ENCODE results near the gene ZNF556.

DNA sequence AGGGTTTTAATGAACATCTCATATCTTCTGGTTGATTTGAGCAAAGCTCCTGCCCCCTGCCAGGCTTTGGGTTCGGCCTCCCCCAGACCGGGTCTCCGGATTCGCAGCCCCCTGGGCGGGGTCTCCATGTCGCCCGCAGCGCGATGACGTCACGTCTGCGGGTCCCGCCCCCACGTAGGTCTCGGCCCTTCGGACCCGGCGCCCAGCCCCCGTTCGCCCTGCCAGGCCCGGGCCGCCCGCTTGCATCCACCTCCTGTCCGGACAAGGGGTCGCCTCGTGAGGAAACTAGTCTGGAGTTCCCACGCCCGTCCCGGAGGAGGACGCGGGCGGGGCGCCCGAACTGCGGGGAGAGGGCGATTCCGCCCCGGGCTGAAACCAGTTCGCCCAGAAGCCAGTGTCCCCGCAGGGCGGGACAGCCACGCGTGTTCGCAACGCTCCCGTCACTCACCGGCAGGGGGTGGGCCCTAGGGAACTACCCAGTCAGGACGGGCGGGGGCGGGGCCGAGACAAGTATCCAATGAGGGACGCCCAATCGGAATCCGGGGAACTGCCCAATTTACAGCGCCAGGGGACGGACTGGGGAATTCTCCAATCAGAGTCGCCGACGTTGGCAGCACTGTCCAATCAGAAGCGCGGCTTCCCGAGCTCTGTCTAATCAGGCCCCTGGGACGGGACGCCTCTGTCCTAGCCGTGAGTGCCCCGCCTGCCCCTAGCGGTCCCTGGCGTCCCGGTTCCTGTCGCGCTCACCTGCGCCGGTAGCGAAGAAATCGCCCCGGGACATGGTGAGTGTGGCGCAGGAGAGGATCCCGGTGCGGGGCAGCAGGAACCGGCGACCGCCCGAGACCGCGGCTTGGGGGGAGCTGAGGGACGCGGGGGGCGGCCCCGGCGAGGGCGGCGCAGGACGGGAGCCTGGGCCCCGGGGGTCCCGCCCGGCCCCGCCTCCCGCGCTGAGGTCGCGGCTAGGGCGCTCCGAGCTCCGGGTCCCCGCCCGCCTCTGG, 26.0 kb upstream of the ZNF556 start, which contains the start of gene ZNF555:
- TF ChIP-seq, protein P1, sequence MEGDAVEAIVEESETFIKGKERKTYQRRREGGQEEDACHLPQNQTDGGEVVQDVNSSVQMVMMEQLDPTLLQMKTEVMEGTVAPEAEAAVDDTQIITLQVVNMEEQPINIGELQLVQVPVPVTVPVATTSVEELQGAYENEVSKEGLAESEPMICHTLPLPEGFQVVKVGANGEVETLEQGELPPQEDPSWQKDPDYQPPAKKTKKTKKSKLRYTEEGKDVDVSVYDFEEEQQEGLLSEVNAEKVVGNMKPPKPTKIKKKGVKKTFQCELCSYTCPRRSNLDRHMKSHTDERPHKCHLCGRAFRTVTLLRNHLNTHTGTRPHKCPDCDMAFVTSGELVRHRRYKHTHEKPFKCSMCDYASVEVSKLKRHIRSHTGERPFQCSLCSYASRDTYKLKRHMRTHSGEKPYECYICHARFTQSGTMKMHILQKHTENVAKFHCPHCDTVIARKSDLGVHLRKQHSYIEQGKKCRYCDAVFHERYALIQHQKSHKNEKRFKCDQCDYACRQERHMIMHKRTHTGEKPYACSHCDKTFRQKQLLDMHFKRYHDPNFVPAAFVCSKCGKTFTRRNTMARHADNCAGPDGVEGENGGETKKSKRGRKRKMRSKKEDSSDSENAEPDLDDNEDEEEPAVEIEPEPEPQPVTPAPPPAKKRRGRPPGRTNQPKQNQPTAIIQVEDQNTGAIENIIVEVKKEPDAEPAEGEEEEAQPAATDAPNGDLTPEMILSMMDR (IDR thresholded peaks at IDR 0.05), result peak in 3 of 4 experiments; percentile 62 to 74 (median 67)
- peak; percentile 30 to 45 for TF ChIP-seq POLR2A (IDR thresholded peaks at IDR 0.05)
